Esophagus muscularis mucosa (tissue), 4 donors: ENCODE results near the gene SLC9A4. TPM values are rescaled to one million over a fixed set of nuclear protein-coding genes. Genes with fewer than 3 reads are reported as not detected.

Experiments used
- DNase-seq: peaks from one replicate; pipeline ENCODE4 v3.0.0-alpha.2; 2017; ENCODE audit errors: extremely low spot score
- H3K27ac ChIP-seq, 4 donors: fragments of 200-600 bp; sonication (generic); replicated peaks in 1 of 4; 1 replicate in 3 of 4; 2 replicates in 1 of 4; pipeline ENCODE4 v1.5.1; 2016 to 2019; ENCODE audit warnings: mild to moderate bottlenecking in 1 of 4
- H3K27me3 ChIP-seq, 4 donors: fragments of 200-600 bp; sonication (generic); one replicate each; pipeline versions ENCODE4 v1.5.1 to v1.6.0; 2016 to 2019
- H3K36me3 ChIP-seq, 4 donors: fragments of 200-600 bp; sonication (generic); one replicate each; pipeline ENCODE4 v1.5.1; 2016 to 2019
- H3K4me1 ChIP-seq, 4 donors: fragments of 200-600 bp; sonication (generic); one replicate each; pipeline ENCODE4 v1.5.1; 2016 to 2019
- H3K4me3 ChIP-seq, 4 donors: fragments of 200-600 bp; sonication (generic); 1 replicate in 2 of 4; 2 replicates in 2 of 4; pipeline ENCODE4 v1.5.1; 2016 to 2019; ENCODE audit warnings: mild to moderate bottlenecking in 4 of 4, moderate library complexity in 1 of 4
- H3K9me3 ChIP-seq, 4 donors: fragments of 200-600 bp; sonication (generic); 1 replicate in 3 of 4; 2 replicates in 1 of 4; pipeline ENCODE4 v1.5.1; 2016 to 2019
- CTCF ChIP-seq, 3 experiments: fragments of 200-600 bp in 2 of 3; fragments of 450-650 bp in 1 of 3; sonication (generic) in 2 of 3; IDR thresholded peaks; one replicate each; pipeline ENCODE4 v1.5.1; 2017 to 2019; ENCODE audit warnings: antibody characterized with exemption in 3 of 3, mild to moderate bottlenecking in 2 of 3, moderate library complexity in 1 of 3
- EP300 ChIP-seq: sonication (generic); formaldehyde crosslinking; IDR thresholded peaks from one replicate; pipeline ENCODE4 v1.6.1; 2017; ENCODE audit warnings: antibody characterized with exemption
- POLR2A ChIP-seq: fragments of 450-650 bp; IDR thresholded peaks from one replicate; pipeline ENCODE4 v1.6.1; 2017; ENCODE audit warnings: antibody characterized with exemption, moderate library complexity, mild to moderate bottlenecking, low read depth
- POLR2AphosphoS5 ChIP-seq, 2 donors: sonication (generic); formaldehyde crosslinking; IDR thresholded peaks; one replicate each; pipeline ENCODE4 v1.6.1; 2017; ENCODE audit warnings: antibody characterized with exemption in 2 of 2
- WGBS: methylation state at CpG from one replicate; pipeline ENCODE4 v1.1.5; 2018; 5-methylcytosine and 5-hydroxymethylcytosine counted together
- intact Hi-C: fragments of 100-400 bp; cut with DNase I; formaldehyde crosslinking; loops from one replicate; pipeline ENCODE4 v1.15.1; 2023
- total RNA-seq, 4 donors: library from RNA; depleted of rRNA; stranded (reverse); fragments of >200 nt; gene quantifications; one replicate each; pipeline versions ENCODE4 v1.1.0 to v1.2.1, GENCODE V29; 2016

SLC9A4 gene
- total RNA-seq, 4 donors from 2014 or later = not detected

DNA sequence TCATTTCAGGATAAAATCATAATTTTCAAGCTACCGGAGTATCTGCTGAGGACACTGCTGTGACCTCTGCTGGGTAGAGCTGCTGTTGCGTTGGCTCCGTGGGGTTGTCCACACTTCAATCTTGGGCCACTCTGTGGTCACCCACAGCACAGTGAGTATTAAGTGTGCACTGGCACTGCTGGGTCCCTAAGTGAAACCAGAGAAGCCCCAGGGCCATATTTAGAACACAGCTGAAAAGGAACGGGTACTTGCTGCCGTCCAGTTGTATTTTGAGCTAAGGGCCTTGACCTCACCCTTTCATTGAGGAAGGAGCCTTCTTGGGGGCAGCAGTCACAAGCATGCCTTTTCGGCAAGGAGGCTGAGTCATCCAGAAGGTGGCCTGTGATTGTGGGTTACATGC is 10.1 kb downstream of the SLC9A4 start:
- WGBS = 95% methylated on average over 6 of the region's 6 CpGs

GRCh38 chr2:102484310-102485061 is 11.5 kb downstream of the SLC9A4 start:
- intact Hi-C loops = no loop called here

More for the DNA sequence above, 10.1 kb downstream of the SLC9A4 start:
- Histone ChIP-seq H3K9me3 (no peaks in the 10 kb centered on the region), H3K36me3 (no peaks in the 10 kb centered on the region), H3K27ac (no peak overlapping the region), H3K4me1 (no peaks in the 10 kb centered on the region), H3K4me3 (no peak overlapping the region), H3K27me3 (peaks cover 0 to 16% (median 0%) of the 10 kb centered on the region in 4 donors)
- DNase-seq = peak; percentile 83
- intact Hi-C loops = no loop called here
- TF ChIP-seq EP300 (no peak), CTCF (IDR thresholded peaks at IDR 0.05) (no peak), POLR2AphosphoS5 (IDR thresholded peaks at IDR 0.05) (no peak), POLR2A (no peak)

GRCh38 chr2:102485147-102485785 is 12.2 kb downstream of the SLC9A4 start:
- no peak overlapping the region for H3K27ac ChIP-seq
- intact Hi-C loops = no loop called here
- no peaks in the 10 kb centered on the region for H3K4me1 ChIP-seq
- TF ChIP-seq POLR2AphosphoS5 (IDR thresholded peaks at IDR 0.05) (no peak), CTCF (IDR thresholded peaks at IDR 0.05) (no peak), EP300 (no peak), POLR2A (no peak)
- H3K4me3 ChIP-seq = no peak overlapping the region
- no peaks in the 10 kb centered on the region for H3K9me3 ChIP-seq
- H3K27me3 ChIP-seq = peaks cover 0 to 13% (median 0%) of the 10 kb centered on the region in 4 donors
- WGBS = 68% methylated on average over 5 of the region's 5 CpGs
- peak; percentile 50 for DNase-seq
- no peaks in the 10 kb centered on the region for H3K36me3 ChIP-seq

More at GRCh38 chr2:102484310-102485061, 11.5 kb downstream of the SLC9A4 start:
- TF ChIP-seq CTCF (IDR thresholded peaks at IDR 0.05) (no peak), POLR2A (no peak), POLR2AphosphoS5 (IDR thresholded peaks at IDR 0.05) (no peak), EP300 (no peak)
- WGBS = 70% methylated on average over 6 of the region's 6 CpGs
- H3K9me3 ChIP-seq = no peaks in the 10 kb centered on the region
- DNase-seq = peak; percentile 45
- no peaks in the 10 kb centered on the region for H3K36me3 ChIP-seq
- no peaks in the 10 kb centered on the region for H3K4me1 ChIP-seq
- H3K27me3 ChIP-seq = peaks cover 0 to 13% (median 0%) of the 10 kb centered on the region in 4 donors
- H3K4me3 ChIP-seq = no peak overlapping the region
- no peak overlapping the region for H3K27ac ChIP-seq

- H3K9me3 ChIP-seq = no peaks in the 10 kb centered on the region
- WGBS = 69% methylated on average over 1 of the region's 1 CpG
These were observed 14.1 kb downstream of the SLC9A4 start for GRCh38 chr2:102486941-102487702.

More at GRCh38 chr2:102486941-102487702, 14.1 kb downstream of the SLC9A4 start:
- peak; percentile 81 for DNase-seq
- H3K27ac ChIP-seq = no peak overlapping the region
- TF ChIP-seq POLR2AphosphoS5 (IDR thresholded peaks at IDR 0.05) (no peak), CTCF (IDR thresholded peaks at IDR 0.05) (no peak)
- no peak overlapping the region for H3K4me3 ChIP-seq
- no peaks in the 10 kb centered on the region for H3K36me3 ChIP-seq
- H3K27me3 ChIP-seq = peaks cover 0 to 13% (median 0%) of the 10 kb centered on the region in 4 donors
- intact Hi-C loops = no loop called here
- no peaks in the 10 kb centered on the region for H3K4me1 ChIP-seq
